ENCODE results near the gene STK32C.

Gene STK32C

DNA sequence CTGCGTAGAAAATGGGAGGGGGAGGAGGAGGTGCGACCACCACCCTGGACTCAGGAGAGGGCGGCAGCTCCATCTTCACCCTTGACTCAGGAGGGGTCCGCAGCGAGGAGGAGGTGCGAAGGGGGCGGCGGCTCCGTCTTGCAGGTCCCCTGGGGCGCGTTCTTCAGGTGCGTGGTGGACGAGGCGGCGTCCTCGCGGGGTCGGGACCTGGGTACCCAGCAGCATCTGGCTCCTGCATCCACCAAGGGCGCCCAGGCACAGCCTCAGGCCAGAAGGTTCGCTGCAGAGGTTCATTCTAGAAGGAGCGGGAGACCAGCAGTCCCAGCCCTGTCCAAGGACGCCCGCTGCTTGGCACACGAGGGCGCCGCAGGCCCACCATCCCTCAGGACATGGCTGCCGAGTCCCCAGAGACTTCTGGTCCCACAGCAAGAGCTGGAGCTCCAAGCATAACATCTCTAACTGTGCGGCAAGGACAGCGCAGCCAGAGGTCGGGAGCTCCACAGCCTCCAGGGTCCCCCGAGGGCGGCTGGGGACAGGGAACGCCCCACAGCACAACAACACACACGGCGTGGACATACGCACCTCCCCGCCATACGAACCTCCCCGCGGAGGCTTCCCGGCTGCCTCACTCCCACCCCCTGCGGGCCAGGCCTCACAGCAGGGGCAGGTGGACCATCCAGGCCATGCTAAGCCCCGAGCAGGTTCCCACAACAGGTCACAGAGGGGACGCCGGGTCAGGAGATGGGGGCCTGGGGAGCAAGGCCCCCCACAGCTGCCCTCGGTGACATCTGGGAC is 137.8 kb downstream of the STK32C start:
- H3K9ac ChIP-seq (ENCODE audit: low read depth, low read length) = no peak overlapping the region
- H3K27ac ChIP-seq (ENCODE audit: low read length) = no peak overlapping the region
- no peaks in the 10 kb centered on the region for H3K9me3 ChIP-seq (ENCODE audit: insufficient read depth, low read depth, low read length)
- no peaks in the 10 kb centered on the region for H3K36me3 ChIP-seq (ENCODE audit: insufficient read depth, low read depth, low read length)
- H3K27me3 ChIP-seq (ENCODE audit: insufficient read depth, low read length) = no peaks in the 10 kb centered on the region; the same call in 1 of the 2 replicates
- H3K4me1 ChIP-seq (ENCODE audit: insufficient read depth, low read length) = no peaks in the 10 kb centered on the region
- no peak overlapping the region for H3K4me3 ChIP-seq (ENCODE audit: low read length)

DNA sequence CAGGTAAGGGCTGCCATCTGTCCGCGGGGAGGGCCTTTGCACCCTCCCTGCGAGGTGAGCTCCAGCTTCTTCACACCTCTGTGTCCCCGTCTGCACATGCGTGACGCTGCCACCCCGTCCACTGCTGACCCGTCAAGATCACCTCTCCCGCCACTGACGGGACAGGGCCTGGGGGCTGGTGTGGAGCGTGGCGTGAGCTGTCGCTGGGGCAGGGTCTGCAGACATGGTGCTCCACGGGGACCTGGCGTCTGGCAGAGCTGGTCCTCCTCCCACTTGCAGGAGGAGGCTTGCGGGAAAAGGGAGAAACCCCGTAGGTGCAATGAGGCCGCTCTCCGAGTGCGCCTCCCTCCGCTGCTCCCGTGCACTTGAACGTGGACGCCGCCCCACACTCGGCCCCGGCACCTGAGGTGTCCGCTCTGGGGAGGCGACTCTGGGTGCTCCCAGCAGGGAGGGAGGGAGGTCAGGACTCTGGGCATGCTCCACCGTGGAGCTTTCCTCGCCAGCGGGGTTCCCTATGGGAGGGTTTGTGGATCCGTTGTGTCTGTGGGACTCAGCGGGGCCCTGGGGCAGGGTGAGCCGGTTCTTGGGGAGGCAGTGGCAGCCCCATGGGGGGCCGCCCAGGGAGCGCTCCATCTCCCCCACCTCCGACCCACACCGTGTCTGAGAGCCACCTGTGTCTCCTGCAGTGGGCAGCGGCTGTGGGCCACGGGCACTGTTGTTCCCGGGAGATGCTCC is 138.6 kb downstream of the STK32C start:
- Histone ChIP-seq H3K4me3 (ENCODE audit: low read length) (no peak overlapping the region), H3K27ac (ENCODE audit: low read length) (no peak overlapping the region), H3K36me3 (ENCODE audit: insufficient read depth, low read depth, low read length) (no peaks in the 10 kb centered on the region), H3K9me3 (ENCODE audit: insufficient read depth, low read depth, low read length) (no peaks in the 10 kb centered on the region), H3K4me1 (ENCODE audit: insufficient read depth, low read length) (no peaks in the 10 kb centered on the region), H3K9ac (ENCODE audit: low read depth, low read length) (no peak overlapping the region), H3K27me3 (ENCODE audit: insufficient read depth, low read length) (no peaks in the 10 kb centered on the region)

DNA sequence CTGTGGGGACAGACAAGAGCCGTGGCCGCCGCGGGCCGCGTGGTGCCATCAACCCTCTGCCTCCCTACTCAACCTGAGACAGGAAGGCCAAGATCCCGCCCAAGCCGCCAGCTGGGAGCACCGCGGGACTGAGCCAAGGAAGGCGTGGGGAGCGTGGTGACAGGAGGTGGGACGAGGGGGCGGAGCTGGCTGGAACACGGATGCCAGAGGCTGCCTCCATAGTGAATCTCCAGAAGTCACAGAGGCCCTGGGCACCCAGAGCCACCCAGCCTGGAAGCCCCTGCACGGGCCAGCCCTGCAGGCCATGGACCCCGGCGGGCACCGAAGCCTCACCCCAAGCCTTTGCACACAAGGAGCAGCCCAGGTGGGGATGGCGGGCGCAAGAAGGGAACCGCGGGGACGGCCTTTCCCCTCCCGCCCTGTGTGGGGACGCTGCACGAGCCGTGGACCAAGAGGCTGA is 139.1 kb downstream of the STK32C start:
- no peaks in the 10 kb centered on the region for H3K36me3 ChIP-seq (ENCODE audit: insufficient read depth, low read depth, low read length)
- H3K27ac ChIP-seq (ENCODE audit: low read length) = no peak overlapping the region
- no peaks in the 10 kb centered on the region for H3K9me3 ChIP-seq (ENCODE audit: insufficient read depth, low read depth, low read length)
- H3K4me3 ChIP-seq (ENCODE audit: low read length) = no peak overlapping the region
- no peaks in the 10 kb centered on the region for H3K4me1 ChIP-seq (ENCODE audit: insufficient read depth, low read length)
- no peak overlapping the region for H3K9ac ChIP-seq (ENCODE audit: low read depth, low read length)
- H3K27me3 ChIP-seq (ENCODE audit: insufficient read depth, low read length) = no peaks in the 10 kb centered on the region

DNA sequence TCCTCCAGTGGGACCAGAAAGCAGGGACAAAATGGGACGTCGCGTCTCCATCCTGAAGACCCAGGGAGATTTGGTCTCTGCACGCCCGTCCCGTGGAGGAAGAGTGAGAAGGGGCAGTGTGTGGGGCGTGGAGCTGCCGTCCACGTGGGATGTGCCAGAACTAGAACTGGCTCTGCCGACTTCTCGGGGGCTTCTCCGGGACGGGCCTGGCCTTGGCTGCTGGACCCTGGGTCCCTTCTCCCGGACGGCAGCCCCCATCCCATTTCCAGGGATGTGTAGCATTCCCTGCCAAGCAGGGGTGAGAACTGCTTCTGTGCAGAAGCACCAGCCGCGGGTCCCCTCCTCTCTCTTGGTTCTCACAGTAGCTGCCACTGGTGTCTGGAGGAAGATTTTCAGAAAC is 139.8 kb downstream of the STK32C start:
- Histone ChIP-seq H3K9ac (ENCODE audit: low read depth, low read length) (no peak overlapping the region), H3K9me3 (ENCODE audit: insufficient read depth, low read depth, low read length) (no peaks in the 10 kb centered on the region), H3K4me3 (ENCODE audit: low read length) (no peak overlapping the region), H3K36me3 (ENCODE audit: insufficient read depth, low read depth, low read length) (no peaks in the 10 kb centered on the region), H3K27ac (ENCODE audit: low read length) (no peak overlapping the region), H3K4me1 (ENCODE audit: insufficient read depth, low read length) (peaks cover 1% of the 10 kb centered on the region; the same call in 1 of the 2 replicates), H3K27me3 (ENCODE audit: insufficient read depth, low read length) (no peaks in the 10 kb centered on the region)

DNA sequence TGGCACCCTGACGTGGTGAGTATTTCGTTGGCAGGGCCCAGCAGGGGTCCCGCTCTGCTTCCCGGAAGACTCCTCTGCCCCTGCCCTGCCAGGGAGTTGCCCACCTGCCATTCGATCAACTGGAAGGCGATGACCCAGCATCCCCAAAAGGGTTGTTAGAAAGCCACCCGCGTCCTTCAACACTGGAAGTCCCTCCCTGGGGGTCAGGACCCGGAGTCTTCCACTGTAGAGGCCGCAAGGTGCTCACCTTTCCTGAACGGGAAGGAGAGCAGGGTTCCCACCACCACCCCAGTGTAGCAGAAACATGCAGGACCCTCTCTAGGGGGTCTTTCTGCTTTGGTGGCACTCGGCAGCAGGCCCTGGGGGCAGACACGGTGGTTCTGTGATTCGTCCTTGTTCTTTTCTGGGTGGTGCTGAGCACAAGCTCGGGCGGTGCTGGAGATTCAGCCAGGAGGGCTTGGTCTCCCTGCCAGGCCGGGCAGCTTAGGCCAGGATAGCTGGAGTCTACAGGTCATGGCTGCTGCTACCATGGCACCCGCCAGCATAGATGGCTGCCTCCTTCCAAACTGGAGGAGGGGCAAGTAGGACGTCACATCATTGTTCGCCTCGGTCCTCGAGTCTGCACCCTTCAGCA is 140.6 kb downstream of the STK32C start:
- Histone ChIP-seq H3K27me3 (ENCODE audit: insufficient read depth, low read length) (no peaks in the 10 kb centered on the region), H3K36me3 (ENCODE audit: insufficient read depth, low read depth, low read length) (no peaks in the 10 kb centered on the region), H3K4me1 (ENCODE audit: insufficient read depth, low read length) (peaks cover 3% of the 10 kb centered on the region; the same call in 1 of the 2 replicates), H3K9ac (ENCODE audit: low read depth, low read length) (no peak overlapping the region), H3K4me3 (ENCODE audit: low read length) (no peak overlapping the region), H3K9me3 (ENCODE audit: insufficient read depth, low read depth, low read length) (no peaks in the 10 kb centered on the region), H3K27ac (ENCODE audit: low read length) (no peak overlapping the region)

DNA sequence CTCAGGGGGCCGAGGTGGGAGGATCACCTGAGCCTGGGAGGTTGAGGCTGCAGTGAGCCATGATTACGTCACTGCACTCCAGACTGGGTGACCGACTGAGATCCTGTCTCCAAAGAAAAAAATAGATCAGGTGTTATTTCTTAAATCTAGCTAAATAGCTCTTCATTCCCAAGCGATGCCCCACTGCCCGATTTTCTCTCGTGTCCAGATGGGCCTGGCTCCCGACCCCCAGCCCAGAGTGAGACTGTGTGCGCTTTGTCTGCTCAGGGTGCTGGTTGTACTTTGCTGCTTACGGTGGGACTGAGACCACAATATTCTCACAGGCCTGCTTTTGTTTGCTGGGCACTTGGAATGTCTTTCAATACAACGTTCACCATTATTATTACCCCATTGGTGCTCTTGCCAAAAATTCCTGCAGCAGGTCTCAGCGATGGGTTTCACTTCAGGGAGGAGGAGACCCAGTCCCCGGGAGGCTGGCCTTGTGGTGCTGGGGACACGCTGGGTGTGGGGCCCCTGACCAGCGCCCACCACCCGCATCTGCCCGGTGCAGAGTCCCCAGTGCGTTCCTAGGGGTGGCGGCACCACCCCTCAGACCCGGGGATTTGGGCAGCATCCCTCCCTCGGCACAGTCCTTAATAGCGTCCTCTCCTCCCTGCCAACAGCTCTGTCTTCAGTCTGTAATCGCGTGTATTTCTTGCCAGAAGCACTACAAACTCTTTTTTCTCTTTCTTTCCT is 141.4 kb downstream of the STK32C start:
- Histone ChIP-seq H3K4me1 (ENCODE audit: insufficient read depth, low read length) (peaks cover 3% of the 10 kb centered on the region; the same call in 1 of the 2 replicates), H3K36me3 (ENCODE audit: insufficient read depth, low read depth, low read length) (no peaks in the 10 kb centered on the region), H3K4me3 (ENCODE audit: low read length) (no peak overlapping the region), H3K27me3 (ENCODE audit: insufficient read depth, low read length) (no peaks in the 10 kb centered on the region), H3K9ac (ENCODE audit: low read depth, low read length) (no peak overlapping the region), H3K27ac (ENCODE audit: low read length) (no peak overlapping the region), H3K9me3 (ENCODE audit: insufficient read depth, low read depth, low read length) (no peaks in the 10 kb centered on the region)

DNA sequence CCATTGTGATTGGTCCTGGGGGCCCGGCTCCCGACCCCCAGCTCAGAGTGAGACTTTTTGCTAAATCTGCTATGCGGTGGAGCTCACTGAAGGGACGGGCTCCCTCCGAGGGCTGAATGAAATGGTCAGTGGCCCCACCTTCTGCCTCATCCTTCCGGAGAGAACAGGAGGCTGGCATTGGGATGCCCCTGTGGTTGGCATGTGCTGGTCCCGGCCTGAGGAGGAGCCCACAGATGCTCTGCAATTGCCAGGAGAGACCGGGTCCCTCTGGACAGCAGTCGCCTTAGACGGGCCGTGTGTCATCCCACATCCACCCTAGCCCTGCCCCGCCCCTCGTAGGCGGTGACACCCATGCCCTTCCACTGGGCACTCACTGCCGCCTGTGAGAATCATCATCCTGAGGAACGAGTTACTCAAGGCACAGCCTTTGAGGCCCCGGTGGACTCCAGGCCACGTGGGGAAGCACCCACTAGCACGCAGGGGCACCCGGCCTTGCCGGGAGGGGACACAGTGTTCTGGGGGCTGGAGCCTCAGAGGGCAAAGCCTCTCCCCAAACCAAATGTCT is 142.3 kb downstream of the STK32C start:
- Histone ChIP-seq H3K36me3 (ENCODE audit: insufficient read depth, low read depth, low read length) (no peaks in the 10 kb centered on the region), H3K4me1 (ENCODE audit: insufficient read depth, low read length) (peaks cover 3% of the 10 kb centered on the region; the same call in 1 of the 2 replicates), H3K4me3 (ENCODE audit: low read length) (no peak overlapping the region), H3K27me3 (ENCODE audit: insufficient read depth, low read length) (no peaks in the 10 kb centered on the region), H3K9me3 (ENCODE audit: insufficient read depth, low read depth, low read length) (no peaks in the 10 kb centered on the region), H3K9ac (ENCODE audit: low read depth, low read length) (no peak overlapping the region), H3K27ac (ENCODE audit: low read length) (no peak overlapping the region)

DNA sequence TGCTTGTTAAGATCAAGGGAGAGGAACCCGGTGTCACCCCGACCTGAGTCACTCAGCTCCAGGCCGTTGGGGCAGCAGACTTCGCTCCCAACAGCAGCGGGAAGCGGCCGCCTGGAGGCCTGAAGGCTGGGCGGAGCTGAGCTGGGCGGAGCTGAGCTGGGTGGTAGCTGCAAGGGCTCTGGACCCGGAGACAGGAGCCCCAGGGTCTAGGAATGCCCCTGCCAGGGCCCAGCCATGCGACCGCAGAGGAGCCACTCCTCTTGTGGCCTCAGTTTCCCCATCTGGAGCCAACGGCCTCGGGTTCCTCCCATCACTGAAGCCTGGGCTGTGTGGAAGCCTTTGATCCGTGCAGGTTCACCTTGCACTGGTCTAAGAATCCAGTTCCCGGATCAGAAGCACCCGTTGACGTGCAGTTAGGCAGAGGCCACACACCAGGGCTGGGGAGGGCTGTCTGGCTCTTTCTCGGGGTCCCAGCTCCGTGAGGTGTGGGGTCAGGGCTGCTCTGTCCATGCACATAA is 142.9 kb downstream of the STK32C start:
- Histone ChIP-seq H3K9me3 (ENCODE audit: insufficient read depth, low read depth, low read length) (no peaks in the 10 kb centered on the region), H3K9ac (ENCODE audit: low read depth, low read length) (no peak overlapping the region), H3K4me3 (ENCODE audit: low read length) (no peak overlapping the region), H3K27me3 (ENCODE audit: insufficient read depth, low read length) (no peaks in the 10 kb centered on the region), H3K36me3 (ENCODE audit: insufficient read depth, low read depth, low read length) (no peaks in the 10 kb centered on the region), H3K4me1 (ENCODE audit: insufficient read depth, low read length) (peaks cover 3% of the 10 kb centered on the region; the same call in 1 of the 2 replicates), H3K27ac (ENCODE audit: low read length) (no peak overlapping the region)

DNA sequence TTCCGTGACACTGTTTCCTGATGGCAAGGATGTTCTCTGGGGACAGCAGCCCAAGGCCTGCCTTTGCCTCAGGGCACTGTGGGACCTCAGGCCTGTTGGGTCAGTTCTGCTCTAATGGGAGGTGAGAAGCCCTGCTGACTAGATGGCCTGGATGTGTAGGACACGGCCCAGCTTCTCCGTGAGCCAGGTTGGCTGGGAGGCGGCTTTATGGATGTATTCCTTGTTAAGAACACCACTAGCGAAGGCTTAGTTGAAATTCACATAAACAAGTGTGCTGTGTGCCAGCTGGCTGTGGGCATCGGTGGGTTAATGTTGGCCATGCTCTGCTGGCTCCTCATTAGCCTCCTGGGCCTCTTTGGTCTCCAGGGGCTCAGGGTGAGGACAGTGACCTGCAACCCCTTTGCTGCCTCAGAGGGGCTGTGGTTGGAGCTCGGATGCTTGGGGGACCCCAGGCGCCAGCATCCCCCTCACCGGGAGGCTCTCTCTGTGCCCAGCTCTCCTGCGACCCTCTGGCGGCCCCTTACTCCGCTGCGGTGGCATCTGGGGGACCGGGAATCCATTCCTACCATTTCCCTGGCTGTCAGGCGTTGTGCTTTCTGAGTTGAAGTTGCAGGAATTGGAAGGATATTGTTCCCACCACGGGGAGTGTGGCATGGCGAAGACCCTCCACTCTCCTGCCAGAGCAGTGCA is 143.8 kb downstream of the STK32C start:
- Histone ChIP-seq H3K27ac (ENCODE audit: low read length) (no peak overlapping the region), H3K4me1 (ENCODE audit: insufficient read depth, low read length) (peaks cover 3% of the 10 kb centered on the region; the same call in 1 of the 2 replicates), H3K27me3 (ENCODE audit: insufficient read depth, low read length) (no peaks in the 10 kb centered on the region), H3K36me3 (ENCODE audit: insufficient read depth, low read depth, low read length) (no peaks in the 10 kb centered on the region), H3K4me3 (ENCODE audit: low read length) (no peak overlapping the region), H3K9ac (ENCODE audit: low read depth, low read length) (no peak overlapping the region), H3K9me3 (ENCODE audit: insufficient read depth, low read depth, low read length) (no peaks in the 10 kb centered on the region)

DNA sequence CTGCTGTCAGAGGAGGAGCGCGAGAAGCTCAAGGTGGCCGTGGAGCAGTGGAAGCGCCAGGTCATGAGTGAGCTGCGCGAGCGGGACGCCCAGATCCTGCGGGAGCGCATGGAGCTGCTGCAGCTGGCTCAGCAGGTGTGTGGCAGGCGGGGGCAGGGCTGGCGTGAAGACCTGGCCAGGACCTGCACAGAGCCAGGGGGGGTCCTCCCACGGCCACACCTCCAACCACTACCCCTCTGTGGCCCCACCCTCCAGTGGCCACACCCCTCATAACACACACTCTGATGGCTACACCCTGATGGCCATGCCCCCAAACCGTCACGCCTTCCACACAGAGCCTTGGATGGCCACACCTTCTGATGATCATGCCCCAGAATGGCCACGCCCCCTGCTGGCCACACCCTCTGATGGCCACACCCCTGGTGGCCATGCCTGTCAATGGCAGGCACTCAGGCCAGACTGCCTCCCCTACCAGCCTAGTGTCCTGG is 144.4 kb downstream of the STK32C start:
- H3K27me3 ChIP-seq (ENCODE audit: insufficient read depth, low read length) = no peaks in the 10 kb centered on the region
- peak overlapping the region; percentile 53; the same call in 1 of the 2 replicates for H3K4me3 ChIP-seq (ENCODE audit: low read length)
- H3K9me3 ChIP-seq (ENCODE audit: insufficient read depth, low read depth, low read length) = no peaks in the 10 kb centered on the region
- no peak overlapping the region for H3K9ac ChIP-seq (ENCODE audit: low read depth, low read length)
- H3K36me3 ChIP-seq (ENCODE audit: insufficient read depth, low read depth, low read length) = no peaks in the 10 kb centered on the region
- no peak overlapping the region for H3K27ac ChIP-seq (ENCODE audit: low read length)
- H3K4me1 ChIP-seq (ENCODE audit: insufficient read depth, low read length) = peaks cover 3% of the 10 kb centered on the region; the same call in 1 of the 2 replicates
